ENCODE measurements around the gene TIRAP. TPM values are rescaled to one million over a fixed set of nuclear protein-coding genes. Genes with fewer than 3 reads are reported as not detected.

TIRAP gene
- total RNA-seq, 1 donor from 2014 or later, result 11.7 TPM

GRCh38 chr11:126267650-126268049 lies 15.2 kb upstream of the TIRAP start:
- H3K36me3 ChIP-seq (ENCODE audit: control insufficient read depth, insufficient read depth, low read length), result peaks cover 11% of the 10 kb centered on the region
- peak overlapping the region; percentile 90 for H3K4me3 ChIP-seq (ENCODE audit: low read depth, low read length)

GRCh38 chr11:126268361-126268707 lies 14.6 kb upstream of the TIRAP start:
- no peak for DNase-seq (ENCODE audit: low read depth)
- TF ChIP-seq CTCF (IDR thresholded peaks at IDR 0.05; ENCODE audit: insufficient read depth, low read length, poor library complexity, severe bottlenecking), result no peak
- H3K36me3 ChIP-seq (ENCODE audit: control insufficient read depth, insufficient read depth, low read length), result peaks cover 11% of the 10 kb centered on the region
- no peaks in the 10 kb centered on the region for H3K27me3 ChIP-seq (ENCODE audit: control insufficient read depth, insufficient read depth, low read length)
- peak overlapping the region; percentile 90 for H3K4me3 ChIP-seq (ENCODE audit: low read depth, low read length)

More at GRCh38 chr11:126267650-126268049, 15.2 kb upstream of the TIRAP start:
- no peak for TF ChIP-seq CTCF (IDR thresholded peaks at IDR 0.05; ENCODE audit: insufficient read depth, low read length, poor library complexity, severe bottlenecking)
- H3K27me3 ChIP-seq (ENCODE audit: control insufficient read depth, insufficient read depth, low read length), result no peaks in the 10 kb centered on the region
- no peak for DNase-seq (ENCODE audit: low read depth)

- DNase-seq (ENCODE audit: low read depth), result peak; percentile 96
- Histone ChIP-seq H3K27me3 (ENCODE audit: control insufficient read depth, insufficient read depth, low read length) (no peaks in the 10 kb centered on the region), H3K36me3 (ENCODE audit: control insufficient read depth, insufficient read depth, low read length) (peaks cover 7% of the 10 kb centered on the region), H3K4me3 (ENCODE audit: low read depth, low read length) (peak within 1 kb of the TSS; percentile 90)
- no peak for TF ChIP-seq CTCF (IDR thresholded peaks at IDR 0.05; ENCODE audit: insufficient read depth, low read length, poor library complexity, severe bottlenecking)
Measured at GRCh38 chr11:126268708-126269579, 13.9 kb upstream of the TIRAP start, which contains the start of the genes FOXRED1 and SRPRA. FOXRED1 (plus strand) TSS chr11:126269154; CDS start chr11:126269207, 53 bp downstream. SRPRA (minus strand) TSS chr11:126268895; CDS start chr11:126268804, 91 bp downstream.

GRCh38 chr11:126277322-126277721 lies 5.6 kb upstream of the TIRAP start:
- TF ChIP-seq CTCF (IDR thresholded peaks at IDR 0.05; ENCODE audit: insufficient read depth, low read length, poor library complexity, severe bottlenecking), result no peak
- Histone ChIP-seq H3K4me3 (ENCODE audit: low read depth, low read length) (no peak overlapping the region), H3K27me3 (ENCODE audit: control insufficient read depth, insufficient read depth, low read length) (no peaks in the 10 kb centered on the region), H3K36me3 (ENCODE audit: control insufficient read depth, insufficient read depth, low read length) (no peaks in the 10 kb centered on the region)
- no peak for DNase-seq (ENCODE audit: low read depth)

- no peak for TF ChIP-seq CTCF (IDR thresholded peaks at IDR 0.05; ENCODE audit: insufficient read depth, low read length, poor library complexity, severe bottlenecking)
- Histone ChIP-seq H3K27me3 (ENCODE audit: control insufficient read depth, insufficient read depth, low read length) (no peaks in the 10 kb centered on the region), H3K36me3 (ENCODE audit: control insufficient read depth, insufficient read depth, low read length) (no peaks in the 10 kb centered on the region), H3K4me3 (ENCODE audit: low read depth, low read length) (no peak overlapping the region)
- DNase-seq (ENCODE audit: low read depth), result no peak
Measured at GRCh38 chr11:126277780-126278179, 5.1 kb upstream of the TIRAP start.

Measured in kidney epithelial cell (primary cell).